Superior temporal gyrus (tissue), 1 donor: ENCODE results near the gene NOX1.

Experiments used
- DNase-seq: peaks from one replicate; pipeline ENCODE4 v3.0.0-alpha.2; 2016; ENCODE audit errors: extremely low spot score

NOX1 gene

GRCh38 chrX:100874325-100874724, at the start of gene NOX1:
Gene NOX1 (minus strand): TSS chrX:100874359. CDS start chrX:100874139, 220 bp downstream.
- no peak for DNase-seq

GRCh38 chrX:100915562-100915961, 41.4 kb upstream of the NOX1 start:
- DNase-seq: no peak

GRCh38 chrX:100913111-100913510, 39.0 kb upstream of the NOX1 start:
- DNase-seq: no peak

DNA sequence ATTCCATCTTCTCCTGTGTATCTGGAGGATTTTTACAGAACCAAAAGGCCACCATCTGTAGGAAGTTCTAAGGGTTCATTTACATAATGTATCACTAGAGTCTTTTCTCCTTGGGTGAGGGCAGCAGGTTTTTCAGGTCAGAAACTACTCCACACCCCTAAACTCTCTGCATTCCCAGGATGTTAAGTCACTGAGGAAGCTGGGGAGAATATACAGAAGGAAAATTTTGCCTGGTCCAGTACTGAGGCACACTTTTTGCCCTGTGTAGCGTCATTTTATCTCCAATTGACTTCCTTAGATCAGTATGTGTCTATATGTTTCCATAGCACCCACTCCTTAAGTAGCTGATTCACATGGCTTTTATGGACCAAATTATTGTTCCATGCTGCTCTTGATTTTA, 37.6 kb upstream of the NOX1 start:
- DNase-seq: no peak

- no peak for DNase-seq
Observed at GRCh38 chrX:100905620-100906019, 31.5 kb upstream of the NOX1 start.

GRCh38 chrX:100904433-100904832, 30.3 kb upstream of the NOX1 start:
- no peak for DNase-seq

DNA sequence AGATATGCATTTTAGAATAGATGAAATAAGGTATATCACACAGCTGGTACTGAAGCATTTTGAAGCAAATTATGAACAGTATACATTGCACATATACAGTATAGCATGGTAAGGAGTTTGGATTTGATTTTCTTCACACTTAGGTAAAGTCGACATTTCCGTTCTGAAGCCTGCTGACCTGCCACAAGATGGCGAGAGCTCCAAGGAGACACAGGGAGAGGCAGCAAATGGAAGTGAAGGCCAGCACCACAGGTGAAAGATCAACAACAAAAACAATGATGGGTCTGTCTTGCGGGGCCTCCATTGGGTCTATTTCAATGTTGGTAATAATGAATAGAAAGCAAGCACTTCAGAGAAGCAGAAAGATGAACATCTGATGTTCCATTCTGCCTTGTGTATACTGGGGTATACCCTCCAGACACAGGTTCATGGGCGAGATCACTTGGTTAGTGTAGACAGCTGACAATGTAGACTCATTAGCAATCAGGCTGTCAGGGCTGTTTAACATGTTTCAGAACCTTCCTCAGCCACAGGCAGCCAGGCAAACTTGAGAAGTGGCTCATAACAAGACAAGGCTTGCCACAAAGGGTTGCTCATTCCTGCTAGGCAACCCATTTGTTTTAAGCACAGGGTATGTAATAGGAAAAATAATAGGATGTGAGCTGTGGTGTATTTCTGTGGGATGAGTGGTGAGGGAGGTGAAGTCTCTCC, 21.4 kb upstream of the NOX1 start:
- no peak for DNase-seq

- DNase-seq: no peak
Observed at GRCh38 chrX:100883654-100884053, 9.5 kb upstream of the NOX1 start.

DNA sequence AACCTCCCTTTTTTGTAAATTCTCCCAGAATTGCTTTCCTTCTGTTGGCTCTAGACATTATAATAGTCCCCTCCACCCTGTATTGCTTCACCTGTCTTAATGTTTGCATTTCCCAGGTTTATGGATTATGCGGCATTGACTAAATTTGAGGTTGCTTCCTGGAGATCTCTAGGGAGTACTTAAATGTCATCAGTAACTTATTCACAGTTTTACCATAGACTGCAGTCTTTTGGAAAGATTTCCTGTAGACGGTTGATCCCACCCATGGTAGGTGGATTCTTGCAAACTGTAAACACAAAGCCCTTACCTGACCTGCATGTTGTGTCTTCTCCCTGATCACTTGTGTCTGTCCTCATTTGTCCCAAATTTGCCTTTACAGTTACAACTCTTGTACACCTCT, 6.2 kb upstream of the NOX1 start:
- no peak for DNase-seq

DNA sequence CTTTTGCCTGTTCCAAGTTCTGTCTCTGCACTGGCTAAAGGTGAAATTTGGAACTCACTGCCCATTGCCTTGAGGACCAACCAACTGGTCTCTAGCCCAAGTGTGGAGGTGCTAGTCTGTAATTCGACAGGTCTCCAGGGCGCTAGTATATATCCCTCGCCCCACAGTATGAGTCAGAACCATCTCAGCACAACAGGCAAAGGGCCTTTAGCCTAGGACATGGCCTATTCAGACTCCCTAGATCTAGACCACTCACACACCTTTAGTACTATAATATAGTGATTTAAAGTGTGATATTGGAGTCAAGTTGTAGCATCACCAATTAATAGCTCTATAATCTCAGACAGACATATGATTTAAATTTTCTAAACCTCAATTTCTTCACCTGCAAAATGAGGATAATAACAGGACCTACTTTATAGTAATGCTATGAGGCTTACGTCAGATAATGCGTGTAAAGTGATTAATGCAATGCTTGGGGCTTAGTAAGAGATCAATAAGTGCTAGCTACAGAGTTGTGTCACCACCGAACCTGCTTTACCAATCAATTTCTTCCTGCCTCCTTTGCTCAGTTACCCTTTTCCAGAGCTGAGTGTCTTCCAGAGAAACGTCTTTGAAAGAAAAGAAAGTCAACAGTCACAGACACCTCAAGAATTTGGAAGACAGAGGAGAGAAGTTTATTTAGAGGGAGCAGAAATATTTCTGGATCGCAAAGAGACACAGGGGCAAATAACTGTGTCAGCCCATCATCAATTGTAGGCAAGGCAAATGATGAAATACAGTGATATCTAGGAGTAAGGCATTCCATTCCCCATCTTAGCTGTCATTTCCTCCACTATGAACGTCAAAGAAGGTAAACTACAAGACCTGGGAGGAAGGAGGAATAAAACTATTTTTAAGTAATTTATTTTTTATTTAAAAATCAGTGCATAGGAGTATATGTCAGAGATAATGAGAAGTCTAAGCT, 2.3 kb downstream of the NOX1 start:
- no peak for DNase-seq

- DNase-seq: no peak
Observed at GRCh38 chrX:100870527-100870926, 3.6 kb downstream of the NOX1 start.

DNA sequence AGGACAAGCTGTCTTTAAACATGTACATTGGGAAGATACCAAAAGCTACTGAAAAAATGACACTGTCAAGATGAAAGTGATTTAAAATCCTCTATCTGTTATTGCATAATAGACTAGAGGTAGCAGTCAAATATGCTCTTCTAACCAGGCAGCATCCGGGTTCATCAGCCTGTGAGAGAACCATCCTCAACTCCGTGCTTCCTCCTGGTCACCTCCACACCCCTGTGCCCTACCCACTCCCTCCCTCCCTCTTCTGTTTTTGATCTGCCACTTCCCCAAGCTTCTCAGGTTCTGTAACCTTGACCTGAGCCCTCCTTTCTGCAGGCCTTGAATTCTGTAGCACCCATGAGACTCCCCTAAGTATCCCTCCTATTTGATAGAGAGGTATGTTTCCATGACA, 5.9 kb downstream of the NOX1 start:
- DNase-seq: no peak

DNA sequence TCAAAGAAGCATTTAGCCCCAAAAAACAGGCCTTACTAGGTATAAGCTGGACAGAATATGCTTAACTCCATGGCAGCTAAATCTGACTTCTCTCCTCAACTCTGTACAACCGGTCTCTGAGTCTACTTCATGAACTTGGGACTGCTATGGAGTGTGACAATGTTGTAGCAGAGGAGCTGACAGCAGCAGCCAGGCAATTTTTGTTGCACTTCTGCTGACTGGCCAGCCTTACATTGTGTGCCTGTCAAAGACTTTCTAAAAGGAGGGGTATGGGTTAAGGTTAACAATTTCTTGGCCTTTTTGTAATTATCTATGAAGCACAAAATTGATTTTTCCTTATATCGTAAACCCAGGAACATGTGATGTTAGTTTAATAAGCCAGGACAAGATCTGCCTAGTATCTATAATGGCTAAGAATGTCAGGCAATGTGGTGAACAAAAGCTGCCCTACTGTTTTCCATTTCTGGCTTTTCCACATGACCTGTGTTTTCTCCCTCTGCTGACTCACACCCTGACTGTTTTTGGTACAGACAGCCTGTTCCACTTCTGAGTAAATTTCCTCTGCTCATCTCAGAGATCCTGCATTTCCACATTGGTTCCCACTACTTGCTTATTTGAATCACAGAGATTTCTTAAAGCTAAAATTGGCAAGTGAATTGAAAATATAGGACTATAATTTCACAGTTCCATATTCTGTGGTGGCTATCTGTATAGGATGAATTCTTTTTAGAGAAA, 9.3 kb downstream of the NOX1 start:
- peak; percentile 53 for DNase-seq

DNA sequence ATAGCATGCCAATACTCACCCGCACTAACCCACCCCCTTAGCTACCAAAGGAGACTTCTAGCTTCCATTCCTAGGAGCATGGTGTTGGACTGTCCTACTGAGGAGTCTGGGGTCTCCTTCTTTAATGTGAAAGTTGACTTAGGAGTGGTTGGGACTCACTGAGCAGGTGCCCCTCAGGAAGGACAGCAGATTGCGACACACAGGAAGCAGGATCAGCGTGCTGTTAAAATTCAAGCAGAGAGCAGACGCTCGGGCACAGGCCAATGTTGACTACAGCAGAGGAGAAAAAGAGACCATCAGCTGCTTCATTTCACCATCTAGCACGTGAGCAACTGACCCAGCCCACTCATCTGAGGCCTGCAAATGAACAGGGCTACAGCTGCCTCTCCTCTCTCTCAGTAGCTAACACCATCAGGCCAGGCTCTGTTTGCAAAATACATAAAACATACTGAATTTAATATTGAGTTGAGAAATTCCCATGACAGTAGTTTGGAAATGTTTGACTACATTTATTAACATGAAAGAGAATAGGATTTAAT, 10.8 kb downstream of the NOX1 start:
- no peak for DNase-seq

DNA sequence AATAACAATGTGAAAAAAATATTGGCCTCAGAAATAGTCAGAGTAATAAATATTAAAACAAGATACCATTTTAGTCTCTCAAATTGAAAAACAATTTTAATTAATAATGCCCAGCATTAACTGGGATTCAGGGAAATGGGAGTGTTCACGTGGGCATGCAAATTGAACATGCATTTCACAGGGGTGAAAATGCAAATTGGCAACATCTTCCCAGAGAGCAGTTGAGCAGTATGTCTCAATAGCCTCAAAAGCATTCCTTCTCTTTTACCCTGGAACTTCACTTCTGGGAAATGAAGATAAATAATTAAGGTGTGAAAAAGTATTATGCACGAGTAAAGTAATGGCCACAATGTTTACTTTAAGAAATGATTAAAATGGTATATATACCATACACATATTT, 21.3 kb downstream of the NOX1 start:
- DNase-seq: no peak

- no peak for DNase-seq
Observed at GRCh38 chrX:100850317-100850716, 23.8 kb downstream of the NOX1 start.

- DNase-seq: no peak
Observed at GRCh38 chrX:100831219-100831946, 42.8 kb downstream of the NOX1 start.

- DNase-seq: no peak
Observed at GRCh38 chrX:100830547-100830946, 43.6 kb downstream of the NOX1 start.

GRCh38 chrX:100830143-100830542, 44.0 kb downstream of the NOX1 start:
- no peak for DNase-seq

- no peak for DNase-seq
Observed at GRCh38 chrX:100829730-100830129, 44.4 kb downstream of the NOX1 start.
